Keratinocyte (primary cell): ENCODE results near the gene ARHGAP10. TPM values are rescaled to one million over a fixed set of nuclear protein-coding genes. Genes with fewer than 3 reads are reported as not detected.

Experiments
- DNase-seq: peaks from one replicate; pipeline ENCODE4 v3.0.0-alpha.2; 2011; ENCODE audit warnings: low read depth, missing footprints, low spot score
- FAIRE-seq: peaks from 2 replicates; lab custom pipeline; 2011; peaks lifted over from hg19 to GRCh38; lab: Jason Lieb, UNC
- H2AFZ ChIP-seq: 2 replicates; pipeline ENCODE4 v1.6.0; 2012; ENCODE audit warnings: low read length, control low read depth, inconsistent platforms; ENCODE audit not compliant: control insufficient read depth
- H3K27ac ChIP-seq: 2 replicates; pipeline ENCODE4 v1.5.1; 2011; ENCODE audit warnings: low read length; ENCODE audit not compliant: control insufficient read depth, insufficient read depth
- H3K27me3 ChIP-seq: 3 replicates; pipeline ENCODE4 v1.6.0; 2011; ENCODE audit warnings: low read length; ENCODE audit not compliant: control insufficient read depth, insufficient read depth; ENCODE audit errors: extremely low read depth
- H3K36me3 ChIP-seq, 2 experiments: 2 replicates in 1 of 2; 3 replicates in 1 of 2; pipeline ENCODE4 v1.5.1; 2011; ENCODE audit warnings: low read length in 2 of 2, mild to moderate bottlenecking in 1 of 2; ENCODE audit not compliant: control insufficient read depth in 2 of 2, insufficient read depth in 2 of 2; ENCODE audit errors: extremely low read depth in 1 of 2
- H3K4me1 ChIP-seq: 3 replicates; pipeline ENCODE4 v1.5.1; 2011; ENCODE audit warnings: low read length; ENCODE audit not compliant: control insufficient read depth, insufficient read depth; ENCODE audit errors: extremely low read depth
- H3K4me2 ChIP-seq: 3 replicates; pipeline ENCODE4 v1.6.0; 2011; ENCODE audit warnings: low read depth, low read length; ENCODE audit not compliant: control insufficient read depth, insufficient read depth; ENCODE audit errors: extremely low read depth
- H3K4me3 ChIP-seq, 3 experiments: fragments of 200-600 bp in 1 of 3; sonication (generic) in 1 of 3; 2 replicates in 2 of 3; 3 replicates in 1 of 3; pipeline ENCODE4 v1.5.1; 2011 to 2016; ENCODE audit warnings: low read length in 3 of 3, mild to moderate bottlenecking in 3 of 3, control low read depth in 2 of 3, inconsistent platforms in 1 of 3, low read depth in 1 of 3, mixed read lengths in 1 of 3, mixed run types in 1 of 3, moderate library complexity in 1 of 3; ENCODE audit not compliant: control insufficient read depth in 2 of 3, insufficient read depth in 2 of 3; ENCODE audit errors: extremely low read depth in 1 of 3
- H3K79me2 ChIP-seq: 2 replicates; pipeline ENCODE4 v1.6.0; 2012; ENCODE audit warnings: low read length; ENCODE audit not compliant: control insufficient read depth, insufficient read depth
- H3K9ac ChIP-seq: 3 replicates; pipeline ENCODE4 v1.6.0; 2011; ENCODE audit warnings: low read length; ENCODE audit not compliant: control insufficient read depth, insufficient read depth; ENCODE audit errors: extremely low read depth
- H3K9me1 ChIP-seq: 3 replicates; pipeline ENCODE4 v1.6.0; 2011; ENCODE audit warnings: low read length; ENCODE audit not compliant: control insufficient read depth, insufficient read depth; ENCODE audit errors: extremely low read depth
- H3K9me3 ChIP-seq: 2 replicates; pipeline ENCODE4 v1.5.1; 2012; ENCODE audit warnings: low read depth, low read length; ENCODE audit not compliant: control insufficient read depth
- H4K20me1 ChIP-seq: 3 replicates; pipeline ENCODE4 v1.6.0; 2011; ENCODE audit warnings: low read length; ENCODE audit not compliant: control insufficient read depth, insufficient read depth; ENCODE audit errors: extremely low read depth
- CTCF ChIP-seq, 3 experiments: IDR thresholded peaks in 1 of 3; conservative IDR thresholded peaks in 1 of 3; optimal IDR thresholded peaks in 1 of 3; 2 replicates in 2 of 3; 3 replicates in 1 of 3; pipeline versions ENCODE3 to v1.5.1; 2011; ENCODE audit warnings: low read length in 3 of 3, mild to moderate bottlenecking in 3 of 3, moderate library complexity in 2 of 3, control low read depth in 1 of 3, inconsistent platforms in 1 of 3; ENCODE audit not compliant: insufficient read depth in 2 of 3; ENCODE audit errors: extremely low read depth in 1 of 3
- EZH2 ChIP-seq: IDR thresholded peaks from one replicate; pipeline ENCODE4 v1.6.1; 2012; ENCODE audit warnings: inconsistent platforms, mild to moderate bottlenecking, low read length, moderate library complexity
- dilution Hi-C: fragments of 300-500 bp; cut with MboI; formaldehyde crosslinking; loops from one replicate; pipeline ENCODE4 v1.7.0; 2020; ENCODE audit warnings: low sequenced_read_pairs; ENCODE audit not compliant: extremely low pct_ligation_motif_present
- polyA plus RNA-seq, 5 experiments: library from polyadenylated mRNA; depleted of rRNA in 3 of 5; stranded (reverse) in 3 of 5; stranded (forward) in 1 of 5; unstranded in 1 of 5; fragments of >200 nt; gene quantifications; 1 replicate in 1 of 5; 2 replicates in 3 of 5; 3 replicates in 1 of 5; pipeline versions ENCODE4 v1.2.1 to v1.2.3, GENCODE V29; 2011 to 2012; ENCODE audit warnings: missing spikeins in 2 of 5, low read depth in 1 of 5, low replicate concordance in 1 of 5

Gene ARHGAP10
- polyA plus RNA-seq, 1 donor (not counting 4 experiments of a cell fraction or from before 2014, with no cell fraction given), result 18.7 TPM

DNA sequence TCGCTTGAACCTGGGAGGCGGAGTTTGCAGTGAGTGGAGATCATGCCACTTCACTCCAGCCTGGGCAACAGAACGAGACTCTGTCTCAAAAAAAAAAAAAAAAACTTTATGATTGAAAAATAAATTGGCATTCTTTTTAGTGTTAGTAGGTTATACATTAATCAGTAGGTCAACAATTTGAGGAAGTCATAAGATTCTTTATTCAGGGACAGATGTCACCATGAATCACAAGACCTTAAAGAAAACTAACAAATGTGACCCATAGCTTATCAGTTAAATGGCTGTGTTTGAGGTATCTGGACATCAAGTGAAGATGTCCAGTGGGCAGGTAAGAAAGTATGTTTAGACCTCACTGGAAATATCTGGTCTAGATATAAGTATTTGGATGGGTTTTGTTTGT lies 38.7 kb upstream of the ARHGAP10 start:
- Histone ChIP-seq H3K27me3 (no peaks in the 10 kb centered on the region), H2AFZ (no peak overlapping the region), H3K4me1 (peaks cover 2% of the 10 kb centered on the region), H3K9ac (no peak overlapping the region), H3K36me3 (no peaks in the 10 kb centered on the region), H4K20me1 (no peaks in the 10 kb centered on the region), H3K9me3 (no peaks in the 10 kb centered on the region), H3K27ac (no peak overlapping the region), H3K4me3 (no peak overlapping the region), H3K79me2 (no peaks in the 10 kb centered on the region), H3K4me2 (no peak overlapping the region), H3K9me1 (no peaks in the 10 kb centered on the region)
- dilution Hi-C loops, result no loop called here
- no peak for DNase-seq
- FAIRE-seq, result no peak
- no peak for TF ChIP-seq CTCF (optimal IDR thresholded peaks at IDR 0.05 in 1 of 3, IDR thresholded peaks at IDR 0.05 in 1 of 3, conservative IDR thresholded peaks at IDR 0.05 in 1 of 3; ENCODE audit: extremely low read depth in 1 of 3, insufficient read depth in 2 of 3, low read length in 3 of 3)
- TF ChIP-seq EZH2, result no peak

DNA sequence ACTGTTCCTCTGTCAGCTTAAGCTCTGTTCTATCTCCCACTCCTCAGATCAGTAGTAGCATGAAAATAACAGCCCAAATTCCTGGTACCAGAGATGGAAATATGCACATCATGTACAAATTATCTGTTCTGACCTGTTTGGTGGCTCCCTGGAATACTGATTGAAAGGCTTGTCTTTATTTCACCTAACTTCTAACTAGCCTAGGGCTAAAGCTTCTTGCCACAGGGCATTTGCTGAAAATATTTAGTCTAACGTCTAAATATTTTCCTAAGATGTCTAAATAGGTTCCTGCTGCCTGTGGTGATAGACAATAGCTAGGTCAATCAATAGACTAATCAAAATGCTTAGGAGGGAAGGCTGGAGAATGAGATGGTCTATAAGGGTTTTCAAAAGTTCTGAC lies 35.0 kb upstream of the ARHGAP10 start:
- H3K4me3 ChIP-seq, result no peak overlapping the region
- H3K27ac ChIP-seq, result no peak overlapping the region
- no peaks in the 10 kb centered on the region for H3K9me3 ChIP-seq
- no peak overlapping the region for H3K4me2 ChIP-seq
- dilution Hi-C loops, result no loop called here
- no peaks in the 10 kb centered on the region for H4K20me1 ChIP-seq
- H3K36me3 ChIP-seq, result no peaks in the 10 kb centered on the region
- H3K9me1 ChIP-seq, result no peaks in the 10 kb centered on the region
- no peaks in the 10 kb centered on the region for H3K27me3 ChIP-seq
- H3K9ac ChIP-seq, result no peak overlapping the region
- peak overlapping the region; percentile 37 for H2AFZ ChIP-seq
- DNase-seq (no peak), FAIRE-seq (no peak)
- TF ChIP-seq CTCF (optimal IDR thresholded peaks at IDR 0.05 in 1 of 3, IDR thresholded peaks at IDR 0.05 in 1 of 3, conservative IDR thresholded peaks at IDR 0.05 in 1 of 3; ENCODE audit: extremely low read depth in 1 of 3, insufficient read depth in 2 of 3, low read length in 3 of 3) (no peak), EZH2 (no peak)
- H3K4me1 ChIP-seq, result peaks cover 2% of the 10 kb centered on the region
- no peaks in the 10 kb centered on the region for H3K79me2 ChIP-seq
